HFFc6 (cell line): ENCODE data around the gene COL8A1. TPM values are rescaled to one million over a fixed set of nuclear protein-coding genes. Genes with fewer than 3 reads are reported as not detected.

Experiments
- DNase-seq: peaks from one replicate; pipeline ENCODE4 v3.0.0-alpha.2; 2018
- H3K27ac Mint-ChIP-seq: 2 replicates; pipeline ENCODE4 v1.8.0; 2020; ENCODE audit warnings: mild to moderate bottlenecking, mixed read lengths
- H3K27me3 Mint-ChIP-seq: 2 replicates; pipeline ENCODE4 v1.8.0; 2021; ENCODE audit warnings: mild to moderate bottlenecking, moderate library complexity, mixed read lengths; ENCODE audit not compliant: insufficient read depth
- H3K36me3 Mint-ChIP-seq: 2 replicates; pipeline ENCODE4 v1.8.0; 2021; ENCODE audit warnings: low read depth, mixed read lengths
- H3K4me1 Mint-ChIP-seq: 2 replicates; pipeline ENCODE4 v1.8.0; 2020; ENCODE audit warnings: low read depth, mixed read lengths
- H3K4me3 Mint-ChIP-seq: 2 replicates; pipeline ENCODE4 v1.8.0; 2020; ENCODE audit warnings: mild to moderate bottlenecking, moderate library complexity, mixed read lengths
- H3K9me3 Mint-ChIP-seq: 2 replicates; pipeline ENCODE4 v1.8.0; 2020; ENCODE audit warnings: mild to moderate bottlenecking, mixed read lengths
- CTCF ChIP-seq: fragments of 200-600 bp; sonication (generic); IDR thresholded peaks from 2 replicates; pipeline ENCODE4 v1.5.0; 2021; ENCODE audit warnings: antibody characterized with exemption, mild to moderate bottlenecking
- total RNA-seq, 6 experiments: library from RNA; stranded (reverse); fragmentation: NEBNext Ultra II Directional; extraction: Animal tissue kit (Norgen Biotek cat#: 25700); gene quantifications; 2 replicates in 1 of 6; 3 replicates in 5 of 6; pipeline ENCODE4 v1.2.3, GENCODE V29; 2021

Gene COL8A1
- total RNA-seq, 6 experiments from 2014 or later = 27.3 to 88.7 (median 30.1) TPM

GRCh38 chr3:99651531-99651930 lies 13.1 kb downstream of the COL8A1 start:
- no peaks in the 10 kb centered on the region; the same call in 1 of the 2 replicates for H3K27me3 Mint-ChIP-seq
- no peaks in the 10 kb centered on the region for H3K9me3 Mint-ChIP-seq
- H3K36me3 Mint-ChIP-seq = peaks cover 23% of the 10 kb centered on the region
- no peak for TF ChIP-seq CTCF
- peaks cover 79% of the 10 kb centered on the region for H3K4me1 Mint-ChIP-seq
- DNase-seq = peak; percentile 78
- peak overlapping the region; percentile 70 for H3K27ac Mint-ChIP-seq
- H3K4me3 Mint-ChIP-seq = peak overlapping the region; percentile 48

DNA sequence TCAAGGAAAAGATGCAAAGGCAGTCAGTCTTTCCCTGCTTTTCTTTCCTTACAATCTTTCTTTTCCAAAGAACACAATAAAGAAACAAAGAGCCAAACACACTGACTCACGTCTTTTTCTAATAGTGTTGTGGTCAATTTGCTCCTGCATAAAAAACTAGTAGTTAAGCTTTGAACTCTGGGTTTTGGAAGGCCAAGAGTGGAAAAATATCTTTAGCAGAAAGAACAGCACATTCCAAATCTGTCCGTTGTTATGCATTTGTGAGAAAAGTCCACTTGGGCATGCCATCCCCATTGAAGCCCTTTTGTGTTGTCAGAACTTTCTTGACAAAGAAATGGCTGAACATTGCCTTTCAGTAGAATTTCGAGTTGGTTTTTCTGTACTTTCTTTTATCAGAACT lies 18.2 kb downstream of the COL8A1 start:
- peak overlapping the region; percentile 38 for H3K27ac Mint-ChIP-seq
- H3K27me3 Mint-ChIP-seq = no peaks in the 10 kb centered on the region
- H3K4me3 Mint-ChIP-seq = no peak overlapping the region
- no peaks in the 10 kb centered on the region for H3K9me3 Mint-ChIP-seq
- peaks cover 40% of the 10 kb centered on the region for H3K36me3 Mint-ChIP-seq
- TF ChIP-seq CTCF = no peak
- peaks cover 67% of the 10 kb centered on the region for H3K4me1 Mint-ChIP-seq
- DNase-seq = peak; percentile 7

GRCh38 chr3:99658274-99658673 lies 19.9 kb downstream of the COL8A1 start:
- Mint-ChIP-seq H3K9me3 (no peaks in the 10 kb centered on the region), H3K4me1 (peaks cover 54% of the 10 kb centered on the region), H3K27me3 (no peaks in the 10 kb centered on the region), H3K4me3 (no peak overlapping the region), H3K27ac (peak overlapping the region; percentile 94), H3K36me3 (peaks cover 38% of the 10 kb centered on the region)
- DNase-seq = no peak
- no peak for TF ChIP-seq CTCF

DNA sequence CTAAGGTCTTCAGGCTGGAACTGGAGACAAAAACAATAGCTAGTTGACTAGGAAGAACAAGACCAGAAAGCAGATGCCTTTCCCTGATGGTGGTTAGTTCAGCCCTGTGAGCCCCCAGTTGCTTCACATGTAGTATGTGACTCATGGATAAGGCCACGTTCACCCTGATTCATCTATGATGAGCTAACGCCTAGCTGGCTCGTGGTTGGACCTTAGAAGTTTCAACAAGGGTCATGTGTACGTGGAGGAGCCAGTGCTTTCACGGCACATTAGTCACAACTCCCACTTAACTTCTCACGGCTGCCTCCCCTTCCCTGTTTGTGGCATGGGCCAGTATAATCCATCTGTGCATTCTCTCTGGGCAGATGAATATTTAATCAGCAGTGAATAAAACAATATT lies 20.6 kb downstream of the COL8A1 start:
- peak; percentile 95 for DNase-seq
- no peak for TF ChIP-seq CTCF
- Mint-ChIP-seq H3K36me3 (peaks cover 33% of the 10 kb centered on the region), H3K27me3 (no peaks in the 10 kb centered on the region), H3K9me3 (no peaks in the 10 kb centered on the region), H3K4me1 (peaks cover 50% of the 10 kb centered on the region), H3K27ac (peak overlapping the region; percentile 94), H3K4me3 (peak overlapping the region; percentile 46; the same call in 1 of the 2 replicates)

- TF ChIP-seq CTCF = no peak
- Mint-ChIP-seq H3K4me3 (no peak overlapping the region), H3K36me3 (peaks cover 26% of the 10 kb centered on the region), H3K27ac (peak overlapping the region; percentile 94), H3K27me3 (no peaks in the 10 kb centered on the region; the same call in 1 of the 2 replicates), H3K9me3 (no peaks in the 10 kb centered on the region), H3K4me1 (peaks cover 49% of the 10 kb centered on the region)
- DNase-seq = no peak
These were observed 21.6 kb downstream of the COL8A1 start for GRCh38 chr3:99659951-99660350.
